Measurements from ENCODE around the gene USP28. TPM values are rescaled to one million over a fixed set of nuclear protein-coding genes. Genes with fewer than 3 reads are reported as not detected.

USP28 gene
- total RNA-seq, 1 donor from 2014 or later = 35.0 TPM

DNA sequence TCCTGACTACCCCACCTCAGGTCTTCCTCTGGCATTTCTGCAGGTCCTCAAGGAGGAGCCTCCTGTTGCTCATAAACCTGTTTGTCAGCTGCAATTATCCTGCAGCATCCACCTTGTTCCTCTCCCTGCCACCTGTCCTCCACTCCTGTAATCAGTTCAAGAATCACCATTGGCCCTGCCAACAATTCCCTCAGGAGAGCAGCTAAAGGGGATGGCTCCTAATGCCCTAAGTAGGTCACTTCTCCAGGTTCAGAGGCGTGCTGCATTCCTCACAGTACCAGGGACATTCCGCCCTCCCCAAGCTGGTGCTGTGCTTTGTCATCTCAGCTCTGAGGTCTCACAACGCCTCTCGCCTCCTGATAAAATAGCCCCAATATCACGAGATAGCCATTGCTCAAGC is 93.7 kb downstream of the USP28 start:
- Histone ChIP-seq H3K4me1 (ENCODE audit: insufficient read depth, low read length) (peaks cover 3% of the 10 kb centered on the region), H3K36me3 (ENCODE audit: insufficient read depth, low read length) (no peaks in the 10 kb centered on the region), H3K27me3 (ENCODE audit: insufficient read depth, low read length) (peaks cover 8% of the 10 kb centered on the region), H3K9ac (ENCODE audit: low read length) (no peak overlapping the region), H3K9me3 (ENCODE audit: insufficient read depth, low read depth, low read length) (no peaks in the 10 kb centered on the region), H3K4me3 (ENCODE audit: insufficient read depth, low read depth, low read length) (no peak overlapping the region), H3K79me2 (ENCODE audit: insufficient read depth, low read length) (no peaks in the 10 kb centered on the region), H3K4me2 (ENCODE audit: low read length) (no peak overlapping the region), H3K27ac (ENCODE audit: low read depth, low read length) (no peak overlapping the region), H2AFZ (ENCODE audit: low read depth, low read length) (no peak overlapping the region), H4K20me1 (ENCODE audit: insufficient read depth, low read length) (no peaks in the 10 kb centered on the region)
- Mint-ChIP-seq H3K27me3 (ENCODE audit: low read depth, unreplicated experiment) (peaks cover 7% of the 10 kb centered on the region), H3K27ac (ENCODE audit: unreplicated experiment) (no peak overlapping the region), H3K9me3 (ENCODE audit: unreplicated experiment) (no peaks in the 10 kb centered on the region), H3K4me3 (ENCODE audit: unreplicated experiment) (no peak overlapping the region), H3K4me1 (ENCODE audit: low read depth, unreplicated experiment) (peaks cover 8% of the 10 kb centered on the region), H3K36me3 (ENCODE audit: low read depth, unreplicated experiment) (no peaks in the 10 kb centered on the region)
- no peak for TF ChIP-seq EZH2 (IDR thresholded peaks at IDR 0.05; ENCODE audit: insufficient read depth, low read length)
- TF ChIP-seq, protein P1, sequence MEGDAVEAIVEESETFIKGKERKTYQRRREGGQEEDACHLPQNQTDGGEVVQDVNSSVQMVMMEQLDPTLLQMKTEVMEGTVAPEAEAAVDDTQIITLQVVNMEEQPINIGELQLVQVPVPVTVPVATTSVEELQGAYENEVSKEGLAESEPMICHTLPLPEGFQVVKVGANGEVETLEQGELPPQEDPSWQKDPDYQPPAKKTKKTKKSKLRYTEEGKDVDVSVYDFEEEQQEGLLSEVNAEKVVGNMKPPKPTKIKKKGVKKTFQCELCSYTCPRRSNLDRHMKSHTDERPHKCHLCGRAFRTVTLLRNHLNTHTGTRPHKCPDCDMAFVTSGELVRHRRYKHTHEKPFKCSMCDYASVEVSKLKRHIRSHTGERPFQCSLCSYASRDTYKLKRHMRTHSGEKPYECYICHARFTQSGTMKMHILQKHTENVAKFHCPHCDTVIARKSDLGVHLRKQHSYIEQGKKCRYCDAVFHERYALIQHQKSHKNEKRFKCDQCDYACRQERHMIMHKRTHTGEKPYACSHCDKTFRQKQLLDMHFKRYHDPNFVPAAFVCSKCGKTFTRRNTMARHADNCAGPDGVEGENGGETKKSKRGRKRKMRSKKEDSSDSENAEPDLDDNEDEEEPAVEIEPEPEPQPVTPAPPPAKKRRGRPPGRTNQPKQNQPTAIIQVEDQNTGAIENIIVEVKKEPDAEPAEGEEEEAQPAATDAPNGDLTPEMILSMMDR (IDR thresholded peaks at IDR 0.05; ENCODE audit: insufficient read depth, low read depth, low read length) = no peak
- FAIRE-seq (no peak), DNase-seq (ENCODE audit: low read depth) (no peak)

- no peaks in the 10 kb centered on the region for H4K20me1 ChIP-seq (ENCODE audit: insufficient read depth, low read length)
- Mint-ChIP-seq H3K4me1 (ENCODE audit: low read depth, unreplicated experiment) (peaks cover 8% of the 10 kb centered on the region), H3K9me3 (ENCODE audit: unreplicated experiment) (no peaks in the 10 kb centered on the region), H3K4me3 (ENCODE audit: unreplicated experiment) (no peak within 1 kb of the TSS), H3K27ac (ENCODE audit: unreplicated experiment) (peak within 1 kb of the TSS; percentile 42), H3K36me3 (ENCODE audit: low read depth, unreplicated experiment) (no peaks in the 10 kb centered on the region), H3K27me3 (ENCODE audit: low read depth, unreplicated experiment) (peaks cover 7% of the 10 kb centered on the region)
- H3K4me3 ChIP-seq (ENCODE audit: insufficient read depth, low read depth, low read length) = no peak within 1 kb of the TSS
- DNase-seq (ENCODE audit: low read depth) (no peak), FAIRE-seq (no peak)
- no peak within 1 kb of the TSS for H3K9ac ChIP-seq (ENCODE audit: low read length)
- no peaks in the 10 kb centered on the region for H3K9me3 ChIP-seq (ENCODE audit: insufficient read depth, low read depth, low read length)
- no peak within 1 kb of the TSS for H2AFZ ChIP-seq (ENCODE audit: low read depth, low read length)
- no peaks in the 10 kb centered on the region for H3K79me2 ChIP-seq (ENCODE audit: insufficient read depth, low read length)
- H3K36me3 ChIP-seq (ENCODE audit: insufficient read depth, low read length) = no peaks in the 10 kb centered on the region
- TF ChIP-seq, protein P1 (IDR thresholded peaks at IDR 0.05; ENCODE audit: insufficient read depth, low read depth, low read length) = no peak
- no peak for TF ChIP-seq EZH2 (IDR thresholded peaks at IDR 0.05; ENCODE audit: insufficient read depth, low read length)
- no peak within 1 kb of the TSS for H3K4me2 ChIP-seq (ENCODE audit: low read length)
- peaks cover 16% of the 10 kb centered on the region for H3K27me3 ChIP-seq (ENCODE audit: insufficient read depth, low read length)
- peaks cover 3% of the 10 kb centered on the region for H3K4me1 ChIP-seq (ENCODE audit: insufficient read depth, low read length)
- no peak within 1 kb of the TSS for H3K27ac ChIP-seq (ENCODE audit: low read depth, low read length)
Observed at GRCh38 chr11:113779496-113779895, 95.9 kb downstream of the USP28 start, which contains the start of gene CLDN25. TSS of gene CLDN25 (plus strand) at chr11:113779796. CDS start at chr11:113779796, 0 bp downstream.

DNA sequence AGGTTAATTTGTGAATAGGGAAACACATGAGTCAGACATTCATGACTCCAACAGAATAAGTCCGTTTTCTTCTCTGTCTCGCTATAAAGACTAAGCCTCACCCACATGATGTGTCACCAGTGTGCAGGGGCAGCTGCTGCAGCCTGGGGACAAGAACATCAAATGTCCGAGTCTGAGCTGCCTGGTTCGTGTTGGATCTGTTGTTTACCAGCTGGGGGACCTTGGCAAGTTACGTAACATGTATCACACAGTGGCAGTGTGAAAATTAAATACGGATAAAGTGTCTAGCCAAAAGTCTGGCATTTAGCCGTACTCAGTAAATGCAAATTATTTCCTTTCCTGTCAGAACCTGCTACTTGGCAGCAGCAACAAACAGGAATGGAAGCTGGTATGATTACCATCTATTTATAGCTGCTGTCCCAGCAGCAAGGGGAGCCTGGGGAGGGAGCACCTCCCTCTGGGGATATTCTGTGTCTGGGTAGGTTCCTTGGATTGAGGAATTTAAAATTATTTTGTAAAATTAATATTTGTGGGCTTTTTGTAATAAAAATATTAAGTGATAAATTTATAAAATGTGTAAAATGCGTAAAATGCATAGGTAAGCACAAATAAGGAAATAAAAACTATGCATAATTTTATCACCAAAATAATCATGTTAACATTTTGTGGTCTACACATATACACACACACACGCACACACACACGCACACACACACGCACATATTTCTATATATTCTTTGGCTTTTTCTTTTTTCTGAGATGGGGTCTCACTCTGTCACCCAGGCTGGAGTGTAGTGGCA is 97.1 kb downstream of the USP28 start:
- H4K20me1 ChIP-seq (ENCODE audit: insufficient read depth, low read length) = no peaks in the 10 kb centered on the region
- H3K4me1 Mint-ChIP-seq (ENCODE audit: low read depth, unreplicated experiment) = peaks cover 8% of the 10 kb centered on the region
- no peaks in the 10 kb centered on the region for H3K9me3 ChIP-seq (ENCODE audit: insufficient read depth, low read depth, low read length)
- peak overlapping the region; percentile 67 for H3K27ac Mint-ChIP-seq (ENCODE audit: unreplicated experiment)
- no peak overlapping the region for H3K9ac ChIP-seq (ENCODE audit: low read length)
- no peaks in the 10 kb centered on the region for H3K36me3 Mint-ChIP-seq (ENCODE audit: low read depth, unreplicated experiment)
- TF ChIP-seq EZH2 (IDR thresholded peaks at IDR 0.05; ENCODE audit: insufficient read depth, low read length) = no peak
- TF ChIP-seq, protein P1 (IDR thresholded peaks at IDR 0.05; ENCODE audit: insufficient read depth, low read depth, low read length) = no peak
- DNase-seq (ENCODE audit: low read depth) (peak; percentile 43), FAIRE-seq (no peak)
- no peak overlapping the region for H3K4me3 ChIP-seq (ENCODE audit: insufficient read depth, low read depth, low read length)
- no peak overlapping the region for H2AFZ ChIP-seq (ENCODE audit: low read depth, low read length)
- peaks cover 16% of the 10 kb centered on the region for H3K27me3 ChIP-seq (ENCODE audit: insufficient read depth, low read length)
- no peak overlapping the region for H3K4me3 Mint-ChIP-seq (ENCODE audit: unreplicated experiment)
- peaks cover 2% of the 10 kb centered on the region for H3K79me2 ChIP-seq (ENCODE audit: insufficient read depth, low read length)
- peaks cover 3% of the 10 kb centered on the region for H3K4me1 ChIP-seq (ENCODE audit: insufficient read depth, low read length)
- H3K36me3 ChIP-seq (ENCODE audit: insufficient read depth, low read length) = no peaks in the 10 kb centered on the region
- H3K27me3 Mint-ChIP-seq (ENCODE audit: low read depth, unreplicated experiment) = peaks cover 7% of the 10 kb centered on the region
- H3K27ac ChIP-seq (ENCODE audit: low read depth, low read length) = no peak overlapping the region
- H3K9me3 Mint-ChIP-seq (ENCODE audit: unreplicated experiment) = no peaks in the 10 kb centered on the region
- H3K4me2 ChIP-seq (ENCODE audit: low read length) = peak overlapping the region; percentile 80
